H9 (cell line): ENCODE results near the gene ZMIZ1. TPM values are rescaled to one million over a fixed set of nuclear protein-coding genes. Genes with fewer than 3 reads are reported as not detected.

Experiments
- DNase-seq: peaks from one replicate; pipeline ENCODE4 v3.0.0-alpha.2; 2017
- H2AFZ ChIP-seq: one replicate; pipeline ENCODE4 v1.6.1; 2013; ENCODE audit warnings: mild to moderate bottlenecking, low read length, control low read depth, moderate library complexity
- H2AK5ac ChIP-seq: 2 replicates; pipeline ENCODE4 v1.6.1; 2013; ENCODE audit warnings: low read length, control low read depth, mixed read lengths; ENCODE audit not compliant: insufficient read length
- H2BK120ac ChIP-seq: one replicate; pipeline ENCODE4 v1.6.1; 2013; ENCODE audit warnings: low read depth, mild to moderate bottlenecking, low read length, control low read depth, inconsistent platforms; ENCODE audit not compliant: poor library complexity, severe bottlenecking
- H2BK12ac ChIP-seq: 2 replicates; pipeline ENCODE4 v1.6.1; 2013; ENCODE audit warnings: low read length, control low read depth, mixed read lengths, low read depth; ENCODE audit not compliant: insufficient read length
- H2BK15ac ChIP-seq: 2 replicates; pipeline ENCODE4 v1.6.1; 2013; ENCODE audit warnings: low read depth, low read length, control low read depth
- H2BK20ac ChIP-seq: one replicate; pipeline ENCODE4 v1.6.1; 2013; ENCODE audit warnings: low read depth, mild to moderate bottlenecking, low read length, control low read depth, inconsistent platforms; ENCODE audit not compliant: poor library complexity, severe bottlenecking
- H2BK5ac ChIP-seq: 2 replicates; pipeline ENCODE4 v1.6.1; 2013; ENCODE audit warnings: low read length, control low read depth, mixed read lengths; ENCODE audit not compliant: insufficient read length
- H3K14ac ChIP-seq: 2 replicates; pipeline ENCODE4 v1.6.1; 2013; ENCODE audit warnings: low read length, control low read depth; ENCODE audit not compliant: insufficient read depth
- H3K18ac ChIP-seq: 2 replicates; pipeline ENCODE4 v1.6.1; 2013; ENCODE audit warnings: low read depth, mild to moderate bottlenecking, mixed read lengths, low read length, control low read depth; ENCODE audit not compliant: insufficient read length
- H3K23ac ChIP-seq: 2 replicates; pipeline ENCODE4 v1.6.1; 2013; ENCODE audit warnings: low read length, control low read depth, mixed read lengths, low read depth; ENCODE audit not compliant: insufficient read length
- H3K23me2 ChIP-seq: 2 replicates; pipeline ENCODE4 v1.6.1; 2013; ENCODE audit warnings: low read depth, mild to moderate bottlenecking, mixed read lengths, low read length, control low read depth; ENCODE audit not compliant: insufficient read length, poor library complexity, severe bottlenecking
- H3K27ac ChIP-seq: 2 replicates; pipeline ENCODE4 v1.5.1; 2013; ENCODE audit warnings: low read length, control low read depth, mixed read lengths, low read depth; ENCODE audit not compliant: insufficient read length
- H3K27me3 ChIP-seq: 2 replicates; pipeline ENCODE4 v1.6.1; 2013; ENCODE audit warnings: low read length, control low read depth, inconsistent platforms; ENCODE audit not compliant: insufficient read depth
- H3K4ac ChIP-seq: 2 replicates; pipeline ENCODE4 v1.6.1; 2013; ENCODE audit warnings: low read depth, mild to moderate bottlenecking, control low read depth, inconsistent platforms, low read length, moderate library complexity
- H3K4me1 ChIP-seq: 2 replicates; pipeline ENCODE4 v1.6.1; 2013; ENCODE audit warnings: low read length, control low read depth, inconsistent platforms; ENCODE audit not compliant: insufficient read depth
- H3K4me2 ChIP-seq: 2 replicates; pipeline ENCODE4 v1.6.1; 2013; ENCODE audit warnings: low read length, control low read depth, mixed read lengths; ENCODE audit not compliant: insufficient read length, insufficient read depth
- H3K56ac ChIP-seq: 2 replicates; pipeline ENCODE4 v1.6.1; 2013; ENCODE audit warnings: low read depth, mild to moderate bottlenecking, mixed read lengths, low read length, control low read depth; ENCODE audit not compliant: insufficient read length
- H3K79me1 ChIP-seq: 2 replicates; pipeline ENCODE4 v1.6.1; 2013; ENCODE audit warnings: low read depth, mild to moderate bottlenecking, moderate library complexity, low read length, control low read depth, inconsistent platforms; ENCODE audit not compliant: insufficient read depth, poor library complexity, severe bottlenecking
- H3K79me2 ChIP-seq: 2 replicates; pipeline ENCODE4 v1.6.1; 2013; ENCODE audit warnings: low read length, control low read depth, inconsistent platforms; ENCODE audit not compliant: insufficient read depth
- H3K9ac ChIP-seq: 2 replicates; pipeline ENCODE4 v1.6.1; 2013; ENCODE audit warnings: low read length, control low read depth, mixed read lengths; ENCODE audit not compliant: insufficient read length; ENCODE audit errors: extremely low read depth
- H3K9me3 ChIP-seq: one replicate; pipeline ENCODE4 v1.6.1; 2013; ENCODE audit warnings: low read depth, low read length, inconsistent platforms; ENCODE audit not compliant: control insufficient read depth
- H3T11ph ChIP-seq: one replicate; pipeline ENCODE4 v1.6.1; 2013; ENCODE audit warnings: mild to moderate bottlenecking, low read length, control low read depth, inconsistent platforms
- H4K20me1 ChIP-seq: one replicate; pipeline ENCODE4 v1.6.1; 2013; ENCODE audit not compliant: control insufficient read depth, insufficient read length, insufficient read depth
- H4K5ac ChIP-seq: 2 replicates; pipeline ENCODE4 v1.6.1; 2013; ENCODE audit warnings: low read depth, mild to moderate bottlenecking, mixed read lengths, low read length, control low read depth; ENCODE audit not compliant: insufficient read length
- H4K8ac ChIP-seq: replicated peaks from 2 replicates; pipeline ENCODE4 v1.6.1; 2013; ENCODE audit warnings: low read length, control low read depth, mixed read lengths, low read depth; ENCODE audit not compliant: insufficient read length
- H4K91ac ChIP-seq: 2 replicates; pipeline ENCODE4 v1.6.1; 2013; ENCODE audit warnings: low read depth, mild to moderate bottlenecking, moderate library complexity, mixed read lengths, low read length, control low read depth; ENCODE audit not compliant: insufficient read length
- H3K27ac Mint-ChIP-seq, 3 experiments: 2 replicates in 2 of 3; 3 replicates in 1 of 3; pipeline ENCODE4 v1.8.0; 2020 to 2021; ENCODE audit warnings: mixed read lengths in 3 of 3, mild to moderate bottlenecking in 1 of 3, moderate library complexity in 1 of 3
- H3K27me3 Mint-ChIP-seq: 2 replicates; pipeline ENCODE4 v1.8.0; 2021; ENCODE audit warnings: low read depth, mild to moderate bottlenecking, moderate library complexity, mixed read lengths
- H3K36me3 Mint-ChIP-seq, 3 experiments: 2 replicates in 2 of 3; 3 replicates in 1 of 3; pipeline ENCODE4 v1.8.0; 2020 to 2021; ENCODE audit warnings: low read depth in 3 of 3, mixed read lengths in 3 of 3; ENCODE audit not compliant: insufficient read depth in 1 of 3
- H3K4me1 Mint-ChIP-seq, 2 experiments: 2 replicates each; pipeline ENCODE4 v1.8.0; 2020; ENCODE audit warnings: mixed read lengths in 2 of 2
- H3K4me3 Mint-ChIP-seq, 2 experiments: 2 replicates in 1 of 2; 3 replicates in 1 of 2; pipeline ENCODE4 v1.8.0; 2020 to 2021; ENCODE audit warnings: mild to moderate bottlenecking in 2 of 2, mixed read lengths in 2 of 2, moderate library complexity in 1 of 2
- H3K9me3 Mint-ChIP-seq, 2 experiments: 2 replicates in 1 of 2; 3 replicates in 1 of 2; pipeline ENCODE4 v1.8.0; 2020; ENCODE audit warnings: mild to moderate bottlenecking in 2 of 2, mixed read lengths in 2 of 2, moderate library complexity in 1 of 2
- CTCF ChIP-seq: fragments of 200-600 bp; sonication (generic); conservative IDR thresholded peaks from 3 replicates; pipeline ENCODE4 v1.8.0; 2021; ENCODE audit warnings: antibody characterized with exemption, mild to moderate bottlenecking
- WGBS: extraction: QIAGEN DNeasy Blood & Tissue Kit; methylation state at CpG from one replicate; pipeline ENCODE4 v1.1.7; 2013; ENCODE audit warnings: missing lambda C conversion rate, low lambda C conversion rate, mixed read lengths; ENCODE audit not compliant: insufficient read length; ENCODE audit errors: extremely low coverage; 5-methylcytosine and 5-hydroxymethylcytosine counted together
- total RNA-seq: library from RNA; stranded (reverse); gene quantifications from 2 replicates; pipeline ENCODE4 v1.2.1, GENCODE V29; 2021

Gene ZMIZ1
- total RNA-seq, 1 experiment from 2014 or later = 36.9 TPM

GRCh38 chr10:79051766-79052165 lies 17.0 kb upstream of the ZMIZ1 start:
- H3K36me3 Mint-ChIP-seq = no peaks in the 10 kb centered on the region
- H3K27me3 ChIP-seq = no peaks in the 10 kb centered on the region
- H2BK15ac ChIP-seq = no peak overlapping the region
- no peak overlapping the region for H3K4ac ChIP-seq
- H3K18ac ChIP-seq = no peak overlapping the region
- H3K23ac ChIP-seq = no peak overlapping the region
- H2BK5ac ChIP-seq = no peak overlapping the region
- no peak overlapping the region for H2BK12ac ChIP-seq
- no peak overlapping the region for H3T11ph ChIP-seq
- no peak for TF ChIP-seq CTCF
- H2BK20ac ChIP-seq = no peak overlapping the region
- H2AK5ac ChIP-seq = no peak overlapping the region
- no peak overlapping the region; the same call in 1 of the 2 replicates for H3K14ac ChIP-seq
- H2BK120ac ChIP-seq = no peak overlapping the region
- H4K8ac ChIP-seq = no peak overlapping the region
- H3K4me1 ChIP-seq = peaks cover 6% of the 10 kb centered on the region; the same call in 1 of the 2 replicates
- no peak overlapping the region for H3K4me2 ChIP-seq
- H3K79me2 ChIP-seq = no peaks in the 10 kb centered on the region
- no peak overlapping the region for H3K56ac ChIP-seq
- peaks cover 34% of the 10 kb centered on the region for H3K27me3 Mint-ChIP-seq
- H3K27ac ChIP-seq = no peak overlapping the region
- WGBS = no CpG with 5 or more reads among the region's 14 CpGs
- H3K27ac Mint-ChIP-seq = no peak overlapping the region
- H3K9ac ChIP-seq = no peak overlapping the region
- H4K91ac ChIP-seq = no peak overlapping the region
- H4K20me1 ChIP-seq = peaks cover 2% of the 10 kb centered on the region
- no peak overlapping the region for H4K5ac ChIP-seq
- peaks cover 37 to 46% of the 10 kb centered on the region in 2 experiments for H3K4me1 Mint-ChIP-seq
- H3K9me3 ChIP-seq = no peaks in the 10 kb centered on the region
- H3K23me2 ChIP-seq = no peaks in the 10 kb centered on the region
- DNase-seq = no peak
- H3K79me1 ChIP-seq = no peaks in the 10 kb centered on the region
- no peaks in the 10 kb centered on the region; a peak in 2 of 5 replicates for H3K9me3 Mint-ChIP-seq
- no peak overlapping the region for H3K4me3 Mint-ChIP-seq
- H2AFZ ChIP-seq = no peak overlapping the region
